IMR-90 (cell line): ENCODE results near the gene MYCBP2.

ENCODE experiments used
- CEBPB ChIP-seq: IDR thresholded peaks from 2 replicates; pipeline ENCODE4 v1.6.1; 2012; ENCODE audit warnings: low read depth, low read length, improper control_type of control experiment
- CTCF ChIP-seq: conservative IDR thresholded peaks from 2 replicates; pipeline ENCODE4 v1.5.1; 2012; ENCODE audit warnings: mild to moderate bottlenecking, low read depth, low read length, improper control_type of control experiment
- USF2 ChIP-seq: fragments of 150-350 bp; IDR thresholded peaks from 2 replicates; pipeline ENCODE4 v1.6.1; 2017; ENCODE audit warnings: mild to moderate bottlenecking, antibody characterized with exemption, low read length, low read depth

DNA sequence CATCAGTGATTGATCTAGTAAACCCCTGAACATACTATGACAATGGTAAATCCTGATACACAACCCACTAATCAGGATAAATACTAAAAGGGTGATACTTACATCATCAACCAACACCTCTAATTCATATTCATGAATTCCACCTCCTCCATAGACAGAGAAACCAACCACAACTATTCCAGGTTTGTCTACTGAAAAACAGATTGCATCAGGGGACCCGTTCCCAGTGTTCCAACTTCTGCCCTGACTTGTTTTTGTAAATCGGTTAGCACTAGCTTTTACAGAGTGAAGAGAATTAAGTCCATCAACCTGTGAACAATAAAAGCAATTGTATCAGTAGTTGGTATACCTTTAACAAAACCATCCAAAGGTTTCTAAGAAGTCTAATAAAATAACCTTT, 149.2 kb downstream of the MYCBP2 start:
- TF ChIP-seq CEBPB (no peak), CTCF (no peak), USF2 (no peak)
